ENCODE results near the gene MSRB3. TPM values are rescaled to one million over a fixed set of nuclear protein-coding genes. Genes with fewer than 3 reads are reported as not detected.

Gene MSRB3
- polyA plus RNA-seq, 1 donor (not counting 4 experiments of a cell fraction or from before 2014, with no cell fraction given), result 12.3 TPM

- dilution Hi-C loops (cut with MboI; ENCODE audit: extremely low pct_ligation_motif_present, low sequenced_read_pairs), result no loop called here
- no peaks in the 10 kb centered on the region for H3K4me1 ChIP-seq (ENCODE audit: control insufficient read depth, extremely low read depth, insufficient read depth, low read length)
- H3K9me3 ChIP-seq (ENCODE audit: control insufficient read depth, low read depth, low read length), result no peaks in the 10 kb centered on the region
- DNase-seq (ENCODE audit: low read depth, low spot score) (no peak), FAIRE-seq (no peak)
- H3K4me3 ChIP-seq (ENCODE audit: control insufficient read depth in 2 of 3, extremely low read depth in 1 of 3, insufficient read depth in 2 of 3, low read depth in 1 of 3, low read length in 3 of 3), result no peak overlapping the region
- no peak overlapping the region for H3K4me2 ChIP-seq (ENCODE audit: control insufficient read depth, extremely low read depth, insufficient read depth, low read depth, low read length)
- no peaks in the 10 kb centered on the region for H4K20me1 ChIP-seq (ENCODE audit: control insufficient read depth, extremely low read depth, insufficient read depth, low read length)
- no peaks in the 10 kb centered on the region for H3K79me2 ChIP-seq (ENCODE audit: control insufficient read depth, insufficient read depth, low read length)
- no peaks in the 10 kb centered on the region for H3K36me3 ChIP-seq (ENCODE audit: control insufficient read depth in 2 of 2, extremely low read depth in 1 of 2, insufficient read depth in 2 of 2, low read length in 2 of 2)
- H3K27ac ChIP-seq (ENCODE audit: control insufficient read depth, insufficient read depth, low read length), result no peak overlapping the region
- TF ChIP-seq EZH2 (IDR thresholded peaks at IDR 0.05; ENCODE audit: low read length) (no peak), CTCF (optimal IDR thresholded peaks at IDR 0.05 in 1 of 3, IDR thresholded peaks at IDR 0.05 in 1 of 3, conservative IDR thresholded peaks at IDR 0.05 in 1 of 3; ENCODE audit: extremely low read depth in 1 of 3, insufficient read depth in 2 of 3, low read length in 3 of 3) (no peak)
- H3K27me3 ChIP-seq (ENCODE audit: control insufficient read depth, extremely low read depth, insufficient read depth, low read length), result no peaks in the 10 kb centered on the region
- H3K9ac ChIP-seq (ENCODE audit: control insufficient read depth, extremely low read depth, insufficient read depth, low read length), result no peak overlapping the region
- no peaks in the 10 kb centered on the region for H3K9me1 ChIP-seq (ENCODE audit: control insufficient read depth, extremely low read depth, insufficient read depth, low read length)
- H2AFZ ChIP-seq (ENCODE audit: control insufficient read depth, low read length), result no peak overlapping the region
Observed at GRCh38 chr12:65318186-65318685, 39.8 kb downstream of the MSRB3 start.

- H3K36me3 ChIP-seq (ENCODE audit: control insufficient read depth in 2 of 2, extremely low read depth in 1 of 2, insufficient read depth in 2 of 2, low read length in 2 of 2), result no peaks in the 10 kb centered on the region
- H3K4me2 ChIP-seq (ENCODE audit: control insufficient read depth, extremely low read depth, insufficient read depth, low read depth, low read length), result no peak overlapping the region
- no peak for DNase-seq (ENCODE audit: low read depth, low spot score)
- H3K9me3 ChIP-seq (ENCODE audit: control insufficient read depth, low read depth, low read length), result no peaks in the 10 kb centered on the region
- H3K4me3 ChIP-seq (ENCODE audit: control insufficient read depth in 2 of 3, extremely low read depth in 1 of 3, insufficient read depth in 2 of 3, low read depth in 1 of 3, low read length in 3 of 3), result no peak overlapping the region
- no peak overlapping the region for H3K27ac ChIP-seq (ENCODE audit: control insufficient read depth, insufficient read depth, low read length)
- no peaks in the 10 kb centered on the region for H3K9me1 ChIP-seq (ENCODE audit: control insufficient read depth, extremely low read depth, insufficient read depth, low read length)
- FAIRE-seq, result no peak
- no peaks in the 10 kb centered on the region for H4K20me1 ChIP-seq (ENCODE audit: control insufficient read depth, extremely low read depth, insufficient read depth, low read length)
- no peak for TF ChIP-seq EZH2 (IDR thresholded peaks at IDR 0.05; ENCODE audit: low read length)
- H3K9ac ChIP-seq (ENCODE audit: control insufficient read depth, extremely low read depth, insufficient read depth, low read length), result no peak overlapping the region
- H3K79me2 ChIP-seq (ENCODE audit: control insufficient read depth, insufficient read depth, low read length), result no peaks in the 10 kb centered on the region
- H2AFZ ChIP-seq (ENCODE audit: control insufficient read depth, low read length), result no peak overlapping the region
- no peaks in the 10 kb centered on the region for H3K4me1 ChIP-seq (ENCODE audit: control insufficient read depth, extremely low read depth, insufficient read depth, low read length)
- dilution Hi-C loops (cut with MboI; ENCODE audit: extremely low pct_ligation_motif_present, low sequenced_read_pairs), result no loop called here
- H3K27me3 ChIP-seq (ENCODE audit: control insufficient read depth, extremely low read depth, insufficient read depth, low read length), result no peaks in the 10 kb centered on the region
Observed at GRCh38 chr12:65319688-65320200, 41.3 kb downstream of the MSRB3 start.

GRCh38 chr12:65323070-65323469 is 44.6 kb downstream of the MSRB3 start:
- Histone ChIP-seq H3K79me2 (ENCODE audit: control insufficient read depth, insufficient read depth, low read length) (no peaks in the 10 kb centered on the region), H3K27me3 (ENCODE audit: control insufficient read depth, extremely low read depth, insufficient read depth, low read length) (no peaks in the 10 kb centered on the region), H4K20me1 (ENCODE audit: control insufficient read depth, extremely low read depth, insufficient read depth, low read length) (no peaks in the 10 kb centered on the region), H3K4me2 (ENCODE audit: control insufficient read depth, extremely low read depth, insufficient read depth, low read depth, low read length) (no peak overlapping the region), H3K9me1 (ENCODE audit: control insufficient read depth, extremely low read depth, insufficient read depth, low read length) (no peaks in the 10 kb centered on the region), H3K36me3 (ENCODE audit: control insufficient read depth in 2 of 2, extremely low read depth in 1 of 2, insufficient read depth in 2 of 2, low read length in 2 of 2) (no peaks in the 10 kb centered on the region), H3K4me1 (ENCODE audit: control insufficient read depth, extremely low read depth, insufficient read depth, low read length) (no peaks in the 10 kb centered on the region), H2AFZ (ENCODE audit: control insufficient read depth, low read length) (no peak overlapping the region), H3K9me3 (ENCODE audit: control insufficient read depth, low read depth, low read length) (no peaks in the 10 kb centered on the region), H3K9ac (ENCODE audit: control insufficient read depth, extremely low read depth, insufficient read depth, low read length) (no peak overlapping the region), H3K4me3 (ENCODE audit: control insufficient read depth in 2 of 3, extremely low read depth in 1 of 3, insufficient read depth in 2 of 3, low read depth in 1 of 3, low read length in 3 of 3) (no peak overlapping the region), H3K27ac (ENCODE audit: control insufficient read depth, insufficient read depth, low read length) (no peak overlapping the region)
- DNase-seq (ENCODE audit: low read depth, low spot score) (no peak), FAIRE-seq (no peak)
- dilution Hi-C loops (cut with MboI; ENCODE audit: extremely low pct_ligation_motif_present, low sequenced_read_pairs), result no loop called here
- TF ChIP-seq EZH2 (IDR thresholded peaks at IDR 0.05; ENCODE audit: low read length) (no peak), CTCF (optimal IDR thresholded peaks at IDR 0.05 in 1 of 3, IDR thresholded peaks at IDR 0.05 in 1 of 3, conservative IDR thresholded peaks at IDR 0.05 in 1 of 3; ENCODE audit: extremely low read depth in 1 of 3, insufficient read depth in 2 of 3, low read length in 3 of 3) (no peak)
